Endodermal cell (in vitro differentiated cells): ENCODE data around the gene TNFRSF21. TPM values are rescaled to one million over a fixed set of nuclear protein-coding genes. Genes with fewer than 3 reads are reported as not detected.
"Not testable (repeated sequence)": the region's sequence is repeated elsewhere in the genome, so short reads cannot be mapped to it uniquely, and the experiment has no call there.

Experiments
- DNase-seq: peaks from one replicate; pipeline ENCODE4 v3.0.0-alpha.2; 2017
- H3K27ac ChIP-seq: 2 replicates; pipeline ENCODE4 v1.5.1; 2013; ENCODE audit warnings: mild to moderate bottlenecking, low read depth, low read length, moderate library complexity
- H3K27me3 ChIP-seq: 2 replicates; pipeline ENCODE4 v1.6.1; 2013; ENCODE audit warnings: mild to moderate bottlenecking, low read length, moderate library complexity; ENCODE audit not compliant: insufficient read depth, control insufficient read depth, poor library complexity, severe bottlenecking
- H3K36me3 ChIP-seq: 2 replicates; pipeline ENCODE4 v1.7.0; 2013; ENCODE audit warnings: mild to moderate bottlenecking, low read length, moderate library complexity; ENCODE audit not compliant: control insufficient read depth, insufficient read depth
- H3K4me1 ChIP-seq: one replicate; pipeline ENCODE4 v1.7.0; 2013; ENCODE audit warnings: low read length; ENCODE audit not compliant: control insufficient read depth, insufficient read depth
- H3K4me3 ChIP-seq: 2 replicates; pipeline ENCODE4 v1.5.1; 2013; ENCODE audit warnings: mild to moderate bottlenecking, low read length, moderate library complexity
- H3K9ac ChIP-seq: 2 replicates; pipeline ENCODE4 v1.6.1; 2013; ENCODE audit warnings: mild to moderate bottlenecking, low read length, moderate library complexity; ENCODE audit not compliant: poor library complexity, severe bottlenecking; ENCODE audit errors: extremely low read depth
- H3K9me3 ChIP-seq: 2 replicates; pipeline ENCODE4 v1.6.1; 2013; ENCODE audit warnings: mild to moderate bottlenecking, low read length, moderate library complexity; ENCODE audit not compliant: control insufficient read depth
- H3K27ac Mint-ChIP-seq: 2 replicates; pipeline ENCODE4 v1.8.0; 2020; ENCODE audit warnings: mixed read lengths
- H3K27me3 Mint-ChIP-seq: 2 replicates; pipeline ENCODE4 v1.8.0; 2021; ENCODE audit warnings: mild to moderate bottlenecking, mixed read lengths; ENCODE audit not compliant: insufficient read depth
- H3K36me3 Mint-ChIP-seq: 2 replicates; pipeline ENCODE4 v1.8.0; 2020; ENCODE audit warnings: low read depth, mixed read lengths
- H3K4me1 Mint-ChIP-seq: 2 replicates; pipeline ENCODE4 v1.8.0; 2020; ENCODE audit warnings: mixed read lengths
- H3K4me3 Mint-ChIP-seq: 2 replicates; pipeline ENCODE4 v1.8.0; 2020; ENCODE audit warnings: mild to moderate bottlenecking, moderate library complexity, mixed read lengths
- H3K9me3 Mint-ChIP-seq: 2 replicates; pipeline ENCODE4 v1.8.0; 2020; ENCODE audit warnings: mild to moderate bottlenecking, mixed read lengths
- CTCF ChIP-seq: fragments of 200-600 bp; sonication (generic); conservative IDR thresholded peaks from 2 replicates; pipeline ENCODE4 v1.5.0; 2021; ENCODE audit warnings: antibody characterized with exemption, mild to moderate bottlenecking
- WGBS, 2 experiments: methylation state at CpG; one replicate each; pipeline versions ENCODE4 v1.1.5 to v1.1.7; 2013; ENCODE audit warnings: missing lambda C conversion rate in 2 of 2, mixed read lengths in 1 of 2; ENCODE audit not compliant: insufficient coverage in 1 of 2, insufficient read length in 1 of 2; 5-methylcytosine and 5-hydroxymethylcytosine counted together
- total RNA-seq, 2 donors: library from RNA; stranded (reverse); fragmentation: NEBNext Ultra II Directional in 1 of 2; extraction: Animal tissue kit (Norgen Biotek cat#: 25700) in 1 of 2; gene quantifications; 2 replicates in 1 of 2; 3 replicates in 1 of 2; pipeline ENCODE4 v1.2.1, GENCODE V29; 2021

The TNFRSF21 gene
- total RNA-seq, 2 donors from 2014 or later, result 63.3 to 93.2 TPM

GRCh38 chr6:47231151-47231550, 78.6 kb downstream of the TNFRSF21 start:
- H3K4me3 ChIP-seq, result peak overlapping the region; percentile 16
- Mint-ChIP-seq H3K4me1 (peaks cover 18% of the 10 kb centered on the region), H3K9me3 (peaks cover 5% of the 10 kb centered on the region), H3K4me3 (no peak overlapping the region), H3K36me3 (peaks cover 53% of the 10 kb centered on the region), H3K27me3 (no peaks in the 10 kb centered on the region), H3K27ac (no peak overlapping the region)
- 95% methylated on average over 3 of the region's 4 CpGs; no CpG with 5 or more reads in 1 of the 2 experiments for WGBS, 2 experiments
- peaks cover 80% of the 10 kb centered on the region for H3K36me3 ChIP-seq
- H3K9ac ChIP-seq, result no peak overlapping the region
- no peak overlapping the region for H3K27ac ChIP-seq
- peaks cover 9% of the 10 kb centered on the region for H3K4me1 ChIP-seq
- no peaks in the 10 kb centered on the region for H3K27me3 ChIP-seq
- no peak for TF ChIP-seq CTCF
- DNase-seq, result no peak
- H3K9me3 ChIP-seq, result peaks cover 8% of the 10 kb centered on the region

- H3K27me3 ChIP-seq, result no peaks in the 10 kb centered on the region
- peaks cover 5% of the 10 kb centered on the region for H3K9me3 Mint-ChIP-seq
- no peaks in the 10 kb centered on the region for H3K27me3 Mint-ChIP-seq
- H3K4me1 Mint-ChIP-seq, result peaks cover 14% of the 10 kb centered on the region
- no peak overlapping the region for H3K9ac ChIP-seq
- peaks cover 74% of the 10 kb centered on the region for H3K36me3 ChIP-seq
- H3K4me3 Mint-ChIP-seq, result no peak overlapping the region
- H3K9me3 ChIP-seq, result peaks cover 8% of the 10 kb centered on the region
- peaks cover 9% of the 10 kb centered on the region for H3K4me1 ChIP-seq
- peaks cover 53% of the 10 kb centered on the region for H3K36me3 Mint-ChIP-seq
- no peak overlapping the region for H3K27ac Mint-ChIP-seq
- 91 to 100% methylated on average over 4 to 5 of the region's 6 CpGs for WGBS, 2 experiments
- peak overlapping the region; percentile 16 for H3K4me3 ChIP-seq
- TF ChIP-seq CTCF, result no peak
- no peak overlapping the region for H3K27ac ChIP-seq
- no peak for DNase-seq
Observed at GRCh38 chr6:47230579-47230978, 79.1 kb downstream of the TNFRSF21 start.

- Histone ChIP-seq H3K4me1 (peaks cover 9% of the 10 kb centered on the region), H3K36me3 (peaks cover 65% of the 10 kb centered on the region), H3K27ac (no peak overlapping the region), H3K4me3 (no peak overlapping the region), H3K27me3 (no peaks in the 10 kb centered on the region), H3K9ac (no peak overlapping the region), H3K9me3 (peaks cover 8% of the 10 kb centered on the region)
- DNase-seq, result no peak
- WGBS, 2 experiments, result 92 to 100% methylated on average over 2 to 7 of the region's 7 CpGs
- TF ChIP-seq CTCF, result no peak
- Mint-ChIP-seq H3K27ac (no peak overlapping the region), H3K4me3 (no peak overlapping the region), H3K36me3 (peaks cover 49% of the 10 kb centered on the region), H3K4me1 (peaks cover 13% of the 10 kb centered on the region), H3K27me3 (no peaks in the 10 kb centered on the region), H3K9me3 (peaks cover 5% of the 10 kb centered on the region)
Observed at GRCh38 chr6:47229255-47229654, 80.5 kb downstream of the TNFRSF21 start.

- H3K27ac Mint-ChIP-seq, DNase-seq, H3K9ac ChIP-seq, H3K27me3 Mint-ChIP-seq, H3K4me1 ChIP-seq, H3K4me3 ChIP-seq, H3K9me3 Mint-ChIP-seq, H3K4me3 Mint-ChIP-seq, H3K27ac ChIP-seq, H3K9me3 ChIP-seq, H3K27me3 ChIP-seq: not testable (repeated sequence)
- Mint-ChIP-seq H3K36me3 (peaks cover 44% of the 10 kb centered on the region), H3K4me1 (peaks cover 13% of the 10 kb centered on the region)
- 98 to 100% methylated on average over 3 of the region's 3 CpGs for WGBS, 2 experiments
- peaks cover 54% of the 10 kb centered on the region for H3K36me3 ChIP-seq
Observed at GRCh38 chr6:47228093-47228492, 81.6 kb downstream of the TNFRSF21 start.

- H3K9me3 ChIP-seq, H3K4me1 Mint-ChIP-seq, H3K36me3 Mint-ChIP-seq, H3K27me3 Mint-ChIP-seq, H3K36me3 ChIP-seq, H3K27me3 ChIP-seq, H3K4me1 ChIP-seq, H3K27ac ChIP-seq, H3K4me3 ChIP-seq, H3K9me3 Mint-ChIP-seq, DNase-seq, H3K9ac ChIP-seq, H3K27ac Mint-ChIP-seq, H3K4me3 Mint-ChIP-seq: not testable (repeated sequence)
Observed at GRCh38 chr6:47223251-47223650, 86.5 kb downstream of the TNFRSF21 start.
